HG02798 (cell line): ENCODE measurements around the gene MYLK2.

Source experiments
- ATAC-seq: cut with Tn5 transposase; IDR thresholded peaks from one replicate; pipeline ENCODE4 v1.9.1; 2021; ENCODE audit warnings: mild to moderate bottlenecking; ENCODE audit not compliant: unreplicated experiment, poor library complexity

Gene MYLK2

GRCh38 chr20:31869673-31869941, 50.5 kb downstream of the MYLK2 start:
- ATAC-seq, result no peak

DNA sequence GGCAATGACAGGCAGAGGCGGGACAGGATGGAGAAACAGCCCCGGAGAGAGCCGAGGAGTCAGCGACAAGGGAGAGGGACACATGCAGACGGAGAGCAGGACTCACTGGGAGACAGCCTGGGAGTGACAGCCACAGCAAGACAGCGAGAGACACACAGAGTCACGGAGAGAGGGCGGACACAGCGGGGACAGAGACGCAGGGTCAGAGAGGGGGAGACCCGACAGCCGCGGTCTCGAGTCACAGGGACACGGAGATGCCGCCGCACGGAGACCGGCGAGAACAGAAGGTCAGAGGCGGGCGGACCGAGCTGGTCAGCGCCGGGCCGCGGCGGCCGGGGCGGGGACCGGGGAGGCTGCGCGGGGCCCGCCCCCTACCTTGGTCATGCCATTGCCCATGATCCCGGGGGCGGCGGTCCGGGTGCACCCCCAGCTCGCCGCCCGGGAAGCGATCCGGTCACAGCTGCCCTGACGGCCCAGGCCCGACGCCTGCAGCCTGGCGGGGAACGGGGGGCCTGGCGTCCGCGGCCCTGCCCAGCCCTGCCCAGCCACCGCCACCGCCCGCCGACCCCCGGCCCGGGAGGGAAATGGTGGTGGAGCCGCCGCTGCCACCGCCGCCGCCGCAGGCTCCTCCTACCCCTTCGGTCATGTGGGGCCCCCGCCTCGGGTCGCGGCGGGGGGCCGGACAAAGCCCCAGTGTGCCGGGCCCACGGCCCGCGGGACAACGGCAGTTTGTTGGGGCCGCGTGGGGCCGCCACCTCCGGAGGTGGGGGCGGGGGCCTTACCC, 51.0 kb downstream of the MYLK2 start, which contains the start of the genes DUSP15 and TTLL9:
DUSP15 (minus strand) TSS at position 586 of the 784 bp plus-strand sequence; CDS start at position 396, 190 bp downstream.
TTLL9 (plus strand) TSS at position 693 of the 784 bp plus-strand sequence. CDS start 493 bp downstream, outside the sequence.
- peak; percentile 38 for ATAC-seq

DNA sequence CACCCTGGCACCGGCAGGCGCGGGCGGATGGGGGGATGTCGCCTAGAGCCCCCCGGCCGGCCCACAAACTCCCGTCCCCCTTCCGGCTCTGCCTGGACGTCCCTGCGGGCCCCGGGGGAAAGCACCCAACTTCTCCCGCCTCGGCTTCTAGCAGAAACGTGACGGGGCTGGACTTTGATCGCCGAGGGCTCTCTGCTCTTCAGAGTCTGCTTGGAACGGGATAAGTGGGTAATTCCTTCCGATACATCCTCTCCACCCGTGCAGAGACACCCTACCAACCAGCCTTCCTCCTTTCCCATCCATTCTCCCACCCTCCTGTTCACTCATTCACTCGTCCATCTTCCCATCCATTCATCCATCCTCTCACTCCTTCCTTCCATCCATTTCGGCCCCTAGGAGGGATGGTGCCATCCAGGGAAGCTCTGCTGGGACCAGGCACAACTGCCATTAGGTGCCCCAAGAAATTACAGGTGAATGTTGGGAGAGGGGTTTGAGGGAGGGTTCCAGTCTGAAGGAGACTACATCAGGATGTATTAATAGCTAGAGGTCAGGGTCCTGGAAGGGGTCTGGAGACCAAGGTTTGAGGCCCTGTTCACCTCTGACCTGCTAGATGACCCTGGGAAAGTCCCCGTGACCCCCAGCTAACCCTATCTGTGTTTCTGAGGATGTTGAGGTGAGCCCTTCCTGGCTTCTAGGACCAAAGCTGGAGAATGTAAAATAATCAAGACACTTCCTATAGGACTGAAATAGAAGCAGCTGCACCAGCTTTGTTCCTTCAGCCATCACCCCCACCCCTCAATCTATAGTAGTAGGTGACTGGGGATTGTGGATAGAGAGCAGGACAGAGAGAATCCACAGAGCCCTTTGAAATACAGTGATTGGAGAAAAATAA, 51.8 kb downstream of the MYLK2 start:
- peak; percentile 17 for ATAC-seq

DNA sequence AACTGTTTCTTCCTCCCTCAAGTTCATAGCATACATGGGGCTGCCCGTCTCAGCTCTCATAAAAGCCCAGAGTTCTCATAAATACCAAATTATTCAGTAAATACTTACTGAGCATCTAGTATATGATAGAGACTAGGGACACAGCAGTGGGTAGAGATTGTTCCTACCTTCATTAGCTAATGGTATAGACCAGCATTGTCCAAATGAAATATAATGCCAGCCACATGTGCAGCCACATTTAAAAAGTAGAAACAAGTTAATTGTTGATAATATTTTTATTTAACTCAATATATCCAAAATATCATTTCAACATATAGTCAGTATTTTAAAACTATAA, 52.4 kb downstream of the MYLK2 start:
- no peak for ATAC-seq

DNA sequence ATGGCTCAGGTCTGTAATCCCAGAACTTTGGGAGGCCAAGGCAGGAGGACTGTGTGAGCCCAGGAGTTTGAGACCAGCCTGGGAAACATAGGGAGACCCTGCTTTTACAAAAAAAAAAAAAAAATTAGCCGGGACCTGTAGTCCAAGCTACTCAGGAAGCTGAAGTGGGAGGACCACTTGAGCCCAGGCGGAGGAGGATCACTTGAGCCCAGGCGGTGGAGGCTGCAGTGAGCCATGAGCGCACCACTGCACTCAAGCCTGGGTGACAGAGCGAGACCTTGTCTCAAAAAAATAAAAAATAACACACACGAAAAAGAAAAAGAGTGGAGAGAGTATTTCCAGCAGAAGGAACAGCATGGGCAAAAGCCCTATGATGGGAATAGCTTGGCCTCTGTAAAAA, 53.2 kb downstream of the MYLK2 start:
- no peak for ATAC-seq

DNA sequence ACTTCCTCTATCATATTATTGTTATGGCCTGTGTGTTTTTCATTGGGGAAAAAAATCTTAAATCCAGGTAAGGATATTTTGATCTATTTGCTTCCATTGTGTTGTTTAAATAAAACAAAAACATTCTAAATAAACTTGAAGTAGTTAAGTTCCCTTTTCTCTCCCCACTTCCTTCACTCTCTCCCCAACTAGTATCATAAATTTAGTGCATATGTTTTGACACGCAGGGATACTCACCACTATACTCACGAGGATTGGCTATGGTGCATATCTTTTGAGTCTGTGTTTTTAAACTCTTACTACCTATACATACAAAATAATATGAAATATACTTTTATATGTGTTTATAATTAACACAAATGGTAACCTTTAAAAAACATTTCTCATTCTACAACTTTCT, 56.5 kb downstream of the MYLK2 start:
- ATAC-seq, result no peak

DNA sequence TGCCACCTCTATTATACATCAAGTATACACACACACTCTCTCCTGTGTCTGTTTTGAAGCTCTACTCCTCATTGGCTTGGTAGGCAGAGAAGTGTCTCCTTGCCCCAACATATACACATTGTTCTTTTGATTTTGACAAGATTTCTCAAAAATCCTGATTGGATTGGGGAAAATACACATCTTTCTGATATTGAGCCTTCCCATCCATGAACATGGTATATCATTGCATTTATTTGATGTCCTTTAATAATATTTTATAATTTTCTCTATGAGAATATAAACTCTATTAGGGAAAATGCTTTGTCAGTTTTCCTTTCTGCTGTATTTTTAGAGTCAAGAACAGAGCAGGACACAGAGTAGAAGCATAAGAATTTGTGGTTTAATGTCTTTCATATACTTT, 58.5 kb downstream of the MYLK2 start:
- no peak for ATAC-seq

- peak; percentile 93 for ATAC-seq
Observed at GRCh38 chr20:31879143-31879987, 60.2 kb downstream of the MYLK2 start.

DNA sequence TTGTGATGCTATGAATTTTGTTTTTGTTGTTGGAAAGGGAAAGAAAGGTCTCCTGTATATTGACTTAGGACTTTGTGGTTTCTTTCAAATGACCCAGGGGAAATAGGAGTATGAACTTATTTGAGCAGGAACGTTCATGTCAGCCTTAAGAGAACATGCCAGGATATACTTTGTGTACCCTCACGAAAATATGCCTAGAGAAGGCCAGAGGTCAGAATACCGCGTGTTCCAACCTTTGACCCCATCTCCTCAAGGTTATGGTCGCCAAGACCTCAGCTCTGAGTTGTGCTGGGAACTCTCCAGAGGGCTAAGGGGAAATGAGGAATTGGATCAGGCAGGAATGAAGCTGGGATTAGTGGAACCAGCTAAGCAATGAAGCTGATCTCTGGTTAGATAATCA, 62.8 kb downstream of the MYLK2 start:
- no peak for ATAC-seq

DNA sequence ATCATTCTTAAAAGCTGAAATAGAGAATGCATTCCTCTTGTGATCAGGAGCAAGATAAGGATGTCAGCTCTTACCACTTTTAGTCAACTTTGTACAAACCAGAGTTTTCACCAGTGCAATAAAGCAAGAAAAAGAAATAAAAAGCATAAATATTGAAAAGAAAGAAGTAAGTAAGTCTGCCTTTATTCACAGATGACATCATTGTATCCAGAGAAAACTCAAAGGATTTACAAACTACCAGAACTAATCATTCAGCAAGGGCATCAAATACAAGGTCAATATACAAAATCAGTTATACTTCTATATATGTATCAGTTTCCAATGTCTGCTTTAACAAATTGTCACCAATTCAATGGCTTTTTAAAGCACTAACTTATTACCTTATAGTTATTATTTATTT, 64.7 kb downstream of the MYLK2 start:
- no peak for ATAC-seq
